Fibroblast of the aortic adventitia (primary cell): ENCODE data around the gene PCDH18. TPM values are rescaled to one million over a fixed set of nuclear protein-coding genes. Genes with fewer than 3 reads are reported as not detected.
A peak's percentile ranks its signal among the peaks of the same experiment; 100 is the strongest.
"Not testable (repeated sequence)": the region's sequence is repeated elsewhere in the genome, so short reads cannot be mapped to it uniquely, and the experiment has no call there.

Experiments used
- DNase-seq: peaks from one replicate; pipeline ENCODE4 v3.0.0-alpha.2; 2010; ENCODE audit warnings: low read depth
- H3K4me3 ChIP-seq: 2 replicates; pipeline ENCODE4 v1.5.1; 2011; ENCODE audit warnings: low read depth, mild to moderate bottlenecking, control low read depth, low read length, moderate library complexity
- CTCF ChIP-seq: IDR thresholded peaks from 2 replicates; pipeline ENCODE4 v1.5.1; 2011; ENCODE audit warnings: mild to moderate bottlenecking, low read length, control low read depth, inconsistent platforms; ENCODE audit not compliant: insufficient read depth
- total RNA-seq: library from RNA; depleted of rRNA; stranded (reverse); fragments of >200 nt; gene quantifications from 2 replicates; pipeline ENCODE4 v1.2.3, GENCODE V29; 2012; ENCODE audit warnings: low replicate concordance

The PCDH18 gene
- total RNA-seq, 1 donor: 210 TPM

DNA sequence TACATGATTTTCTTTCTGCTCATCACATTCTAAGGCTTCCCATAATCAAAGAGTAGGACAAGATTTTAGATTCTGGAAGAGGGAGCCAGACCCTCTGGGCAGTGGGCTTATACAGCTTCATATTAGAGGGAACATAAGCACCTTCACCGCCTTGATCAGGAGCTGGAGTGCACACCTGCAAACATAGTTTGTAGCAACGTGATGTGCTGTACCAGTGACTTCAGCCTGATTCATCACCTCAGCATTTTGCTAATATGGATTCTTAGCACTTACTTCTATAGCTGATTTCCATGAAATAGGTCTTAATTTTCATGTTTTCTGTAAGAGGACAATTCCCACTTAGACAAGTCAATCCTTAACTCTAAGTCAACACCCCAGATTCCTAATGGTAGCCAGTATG is 36.7 kb downstream of the PCDH18 start:
- peak; percentile 12 for DNase-seq
- H3K4me3 ChIP-seq: no peak overlapping the region
- no peak for TF ChIP-seq CTCF

- H3K4me3 ChIP-seq, DNase-seq: not testable (repeated sequence)
These were observed 48.9 kb downstream of the PCDH18 start for GRCh38 chr4:137483313-137483959.

- not testable (repeated sequence) for DNase-seq, H3K4me3 ChIP-seq
These were observed 52.6 kb downstream of the PCDH18 start for GRCh38 chr4:137479657-137480056.

DNA sequence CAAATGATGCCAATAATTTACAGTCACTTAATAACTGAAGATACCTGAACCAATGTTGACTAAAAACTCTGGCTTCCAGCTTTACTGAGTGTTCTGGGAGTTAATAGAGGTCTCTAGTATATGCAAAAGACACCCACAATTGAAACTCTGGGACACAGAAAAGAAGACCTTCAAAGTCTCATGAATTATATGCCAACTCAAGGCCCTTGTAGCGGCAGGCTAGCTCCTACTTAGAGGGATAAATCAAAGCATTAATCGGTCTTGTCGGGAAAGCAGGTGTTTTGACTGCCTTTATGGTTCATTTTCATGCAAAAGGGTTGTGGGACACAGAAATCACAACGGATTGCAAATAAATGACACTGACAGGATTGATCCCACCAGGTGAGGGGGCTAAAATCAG is 55.9 kb downstream of the PCDH18 start:
- H3K4me3 ChIP-seq: no peak overlapping the region
- no peak for TF ChIP-seq CTCF
- no peak for DNase-seq

- no peak overlapping the region for H3K4me3 ChIP-seq
- TF ChIP-seq CTCF: no peak
- DNase-seq: peak; percentile 73
These were observed 57.5 kb downstream of the PCDH18 start for GRCh38 chr4:137474711-137475301.

GRCh38 chr4:137471895-137472294 is 60.4 kb downstream of the PCDH18 start:
- DNase-seq: peak; percentile 50
- no peak for TF ChIP-seq CTCF
- H3K4me3 ChIP-seq: no peak overlapping the region

DNA sequence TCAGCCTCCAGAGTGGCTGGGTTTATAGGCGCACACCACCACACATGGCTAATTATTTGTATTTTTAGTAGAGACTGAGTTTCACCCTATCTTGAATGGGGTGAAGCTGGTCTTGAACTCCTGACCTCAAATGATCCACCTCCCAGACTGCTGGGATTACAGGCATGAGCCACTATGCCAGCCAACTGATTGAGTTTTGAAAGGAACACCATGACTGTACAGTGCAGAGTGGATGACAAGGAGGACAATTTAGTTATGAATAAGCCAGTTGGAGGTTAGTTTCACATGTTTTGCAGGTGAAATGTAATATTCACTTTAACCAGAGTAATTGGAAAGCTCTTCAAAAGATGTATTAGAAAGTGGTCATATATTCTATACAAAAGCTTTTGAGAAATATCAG is 60.8 kb downstream of the PCDH18 start:
- DNase-seq: no peak
- no peak overlapping the region for H3K4me3 ChIP-seq
- no peak for TF ChIP-seq CTCF

DNA sequence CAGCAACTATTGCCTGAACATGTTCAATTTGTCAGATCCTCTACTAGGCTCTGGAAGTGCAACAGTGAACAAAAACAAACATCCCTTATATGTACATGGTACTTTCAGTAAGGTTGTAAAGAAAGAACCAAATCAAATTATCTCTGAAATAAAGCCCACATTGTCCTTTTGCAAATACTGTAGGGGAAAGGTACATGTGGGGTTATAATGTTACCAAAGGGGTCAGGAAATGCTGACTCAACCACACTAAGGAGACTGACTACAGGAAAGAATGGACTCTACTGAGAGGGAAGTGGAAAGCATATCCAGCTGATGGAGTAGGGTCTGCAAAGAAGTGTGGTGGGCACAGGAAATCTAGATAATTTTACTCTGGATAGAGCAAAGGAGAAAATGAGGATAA is 61.5 kb downstream of the PCDH18 start:
- no peak overlapping the region for H3K4me3 ChIP-seq
- no peak for DNase-seq
- TF ChIP-seq CTCF: no peak
